H1 (cell line): ENCODE results near the gene SOX30. TPM values are rescaled to one million over a fixed set of nuclear protein-coding genes. Genes with fewer than 3 reads are reported as not detected.

ENCODE experiments used
- ATF3 ChIP-seq: IDR thresholded peaks from 2 replicates; pipeline ENCODE4 v1.6.1; 2011; ENCODE audit warnings: low read depth, mild to moderate bottlenecking, low read length; ENCODE audit not compliant: insufficient read depth
- E2F6 ChIP-seq: IDR thresholded peaks from 2 replicates; pipeline ENCODE4 v1.6.1; 2012; ENCODE audit warnings: inconsistent platforms
- RNF2 ChIP-seq: fragments of 200-900, 300-1000 bp; sonication (generic); IDR thresholded peaks from 2 replicates; pipeline ENCODE4 v1.7.1; 2016; ENCODE audit warnings: borderline replicate concordance, low read depth, mild to moderate bottlenecking, antibody characterized with exemption, low read length; ENCODE audit not compliant: poor library complexity, severe bottlenecking; ENCODE audit errors: missing control alignments
- polyA plus RNA-seq, 7 experiments: library from polyadenylated mRNA; depleted of rRNA in 3 of 7; stranded (reverse) in 5 of 7; unstranded in 2 of 7; fragments of >200 nt in 5 of 7; fragments of 200-250 nt in 2 of 7; gene quantifications; 1 replicate in 5 of 7; 2 replicates in 1 of 7; 4 replicates in 1 of 7; pipeline versions ENCODE4 v1.2.1 to v1.2.3, GENCODE V29; 2011 to 2013; ENCODE audit warnings: missing spikeins in 2 of 7, mixed read lengths in 2 of 7
- total RNA-seq: library from RNA; stranded (reverse); fragmentation: NEBNext Ultra II Directional; extraction: Animal tissue kit (Norgen Biotek cat#: 25700); gene quantifications from 2 replicates; pipeline ENCODE4 v1.2.1, GENCODE V29; 2021

SOX30 gene
- total and polyA plus RNA-seq, 2 of the 8 experiments (the other 6 are each of a cell fraction or from before 2014, with no cell fraction given), result 0.35 TPM; not detected in 1

GRCh38 chr5:157626831-157627230, 25.4 kb downstream of the SOX30 start (continued):
- no peak for TF ChIP-seq RNF2
- no peak for TF ChIP-seq E2F6
- TF ChIP-seq ATF3, result no peak
